Dermis microvascular lymphatic vessel endothelial cell (primary cell): Measurements from ENCODE around the gene RHEB. TPM values are rescaled to one million over a fixed set of nuclear protein-coding genes. Genes with fewer than 3 reads are reported as not detected.
A peak's percentile ranks its signal among the peaks of the same experiment; 100 is the strongest.

Source experiments
- DNase-seq, 2 donors: peaks; one replicate each; pipeline versions ENCODE4 v3.0.0 to v3.0.0-alpha.2; 2010; ENCODE audit warnings: low read depth in 2 of 2
- total RNA-seq: library from RNA; depleted of rRNA; stranded (reverse); fragments of >200 nt; gene quantifications from 2 replicates; pipeline ENCODE4 v1.2.1, GENCODE V29; 2014

RHEB gene
- total RNA-seq, 1 donor from 2014 or later: 53.4 TPM

- DNase-seq: peak; percentile 97
These were observed 46.9 kb downstream of the RHEB start for GRCh38 chr7:151472644-151473380.

- DNase-seq: no peak
These were observed 49.0 kb downstream of the RHEB start for GRCh38 chr7:151470711-151471110.

GRCh38 chr7:151469281-151469680 lies 50.4 kb downstream of the RHEB start:
- DNase-seq: no peak

- DNase-seq: no peak
These were observed 51.3 kb downstream of the RHEB start for GRCh38 chr7:151468217-151469018.

GRCh38 chr7:151465169-151465568 lies 54.5 kb downstream of the RHEB start:
- DNase-seq: no peak

- no peak for DNase-seq
These were observed 57.4 kb downstream of the RHEB start for GRCh38 chr7:151462306-151462779.

- peak; percentile 12 to 15 for DNase-seq
These were observed 57.8 kb downstream of the RHEB start for GRCh38 chr7:151461942-151462230.

- no peak for DNase-seq
These were observed 58.4 kb downstream of the RHEB start for GRCh38 chr7:151461096-151461941.

- DNase-seq: no peak
These were observed 59.2 kb downstream of the RHEB start for GRCh38 chr7:151460474-151460855.

- peak; percentile 47 to 76 for DNase-seq
These were observed 59.8 kb downstream of the RHEB start for GRCh38 chr7:151459726-151460473.

GRCh38 chr7:151457534-151457933 lies 62.2 kb downstream of the RHEB start:
- DNase-seq: no peak

GRCh38 chr7:151456782-151457181 lies 62.9 kb downstream of the RHEB start:
- no peak for DNase-seq

- no peak for DNase-seq
These were observed 63.4 kb downstream of the RHEB start for GRCh38 chr7:151456276-151456675.

- DNase-seq: no peak
These were observed 64.0 kb downstream of the RHEB start for GRCh38 chr7:151455690-151456089.

- no peak for DNase-seq
These were observed 64.7 kb downstream of the RHEB start for GRCh38 chr7:151454932-151455530.

- no peak for DNase-seq
These were observed 65.4 kb downstream of the RHEB start for GRCh38 chr7:151454305-151454704.

GRCh38 chr7:151453326-151453791 lies 66.3 kb downstream of the RHEB start:
- DNase-seq: no peak

- no peak for DNase-seq
These were observed 66.9 kb downstream of the RHEB start for GRCh38 chr7:151452680-151453325.

- DNase-seq: no peak
These were observed 67.8 kb downstream of the RHEB start for GRCh38 chr7:151451626-151452571.
